ENCODE results near the gene C15orf39. TPM values are rescaled to one million over a fixed set of nuclear protein-coding genes. Genes with fewer than 3 reads are reported as not detected.

The C15orf39 gene
- total RNA-seq, 1 donor from 2014 or later: 44.5 TPM

DNA sequence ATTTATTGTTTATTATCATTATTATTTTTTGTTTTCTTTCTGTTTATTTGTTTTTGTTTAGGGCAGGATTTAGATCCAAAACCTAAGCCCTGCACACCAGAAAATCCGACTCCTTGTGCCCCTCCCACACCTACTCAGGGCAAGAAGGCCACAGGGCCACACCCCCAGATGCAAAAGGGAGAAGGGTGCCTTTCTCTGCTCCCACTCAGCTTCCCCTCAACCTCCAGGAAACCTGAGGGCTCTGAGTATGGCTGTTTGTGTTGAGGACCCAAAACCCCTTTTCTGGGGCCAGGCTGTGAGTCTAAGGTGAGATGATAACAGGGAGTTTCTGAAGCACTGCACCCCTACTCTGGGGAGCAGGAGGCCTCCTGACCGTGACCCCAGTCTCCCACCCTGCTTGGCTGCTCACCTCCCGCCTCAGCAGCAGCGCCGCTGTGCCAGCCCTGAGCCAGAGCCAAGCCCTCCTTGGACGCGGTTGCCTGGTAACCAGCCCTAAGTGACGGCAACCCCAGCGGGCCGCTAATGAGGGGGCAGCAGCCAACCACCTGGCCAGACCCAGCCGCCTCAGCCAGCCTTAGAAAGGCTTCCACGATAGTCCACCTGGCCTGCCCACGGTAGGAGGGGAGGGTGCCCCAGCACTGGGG lies 6.4 kb upstream of the C15orf39 start:
- H3K9me3 Mint-ChIP-seq: no peaks in the 10 kb centered on the region
- H3K27me3 Mint-ChIP-seq: peaks cover 3% of the 10 kb centered on the region
- H3K4me3 Mint-ChIP-seq: no peak overlapping the region
- no peak for DNase-seq (ENCODE audit: extremely low spot score, unreplicated experiment)
- H3K4me1 Mint-ChIP-seq (ENCODE audit: unreplicated experiment): peaks cover 21% of the 10 kb centered on the region
- TF ChIP-seq CTCF (conservative IDR thresholded peaks at IDR 0.05): no peak
- H3K36me3 Mint-ChIP-seq: no peaks in the 10 kb centered on the region
- H3K27ac Mint-ChIP-seq: no peak overlapping the region

DNA sequence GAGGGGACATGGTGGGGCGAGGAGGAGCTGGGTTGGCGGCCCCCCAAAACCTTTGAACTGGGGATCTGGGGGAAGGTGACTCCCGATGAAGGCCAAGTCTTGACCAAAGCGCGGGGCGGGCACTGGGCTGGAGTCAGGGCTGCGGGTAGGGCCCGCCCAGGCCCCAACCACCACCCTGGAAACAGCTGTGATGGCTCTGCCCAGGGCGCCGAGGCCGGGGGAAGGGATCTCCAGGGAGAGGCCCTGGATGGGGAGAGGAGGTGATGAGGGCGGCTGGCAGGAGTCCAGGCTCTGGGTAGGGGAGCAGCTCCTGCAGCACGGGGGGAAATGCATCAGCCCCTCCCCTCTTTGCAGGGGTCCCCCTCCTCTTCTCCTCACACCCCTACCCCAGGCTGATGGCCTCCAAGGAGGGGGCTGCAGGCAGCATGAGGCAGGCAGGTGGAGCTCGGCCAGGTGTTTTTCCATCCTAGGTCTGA lies 5.9 kb upstream of the C15orf39 start:
- peaks cover 23% of the 10 kb centered on the region for H3K4me1 Mint-ChIP-seq (ENCODE audit: unreplicated experiment)
- no peaks in the 10 kb centered on the region for H3K36me3 Mint-ChIP-seq
- no peak overlapping the region for H3K4me3 Mint-ChIP-seq
- H3K9me3 Mint-ChIP-seq: no peaks in the 10 kb centered on the region
- TF ChIP-seq CTCF (conservative IDR thresholded peaks at IDR 0.05): no peak
- no peak for DNase-seq (ENCODE audit: extremely low spot score, unreplicated experiment)
- H3K27me3 Mint-ChIP-seq: peaks cover 3% of the 10 kb centered on the region
- H3K27ac Mint-ChIP-seq: no peak overlapping the region

GRCh38 chr15:75197062-75197630 lies 4.5 kb upstream of the C15orf39 start:
- TF ChIP-seq CTCF (conservative IDR thresholded peaks at IDR 0.05): no peak
- Mint-ChIP-seq H3K9me3 (no peaks in the 10 kb centered on the region), H3K36me3 (no peaks in the 10 kb centered on the region), H3K4me3 (no peak overlapping the region), H3K27me3 (peaks cover 8% of the 10 kb centered on the region), H3K27ac (no peak overlapping the region), H3K4me1 (ENCODE audit: unreplicated experiment) (peaks cover 29% of the 10 kb centered on the region)
- DNase-seq (ENCODE audit: extremely low spot score, unreplicated experiment): no peak

DNA sequence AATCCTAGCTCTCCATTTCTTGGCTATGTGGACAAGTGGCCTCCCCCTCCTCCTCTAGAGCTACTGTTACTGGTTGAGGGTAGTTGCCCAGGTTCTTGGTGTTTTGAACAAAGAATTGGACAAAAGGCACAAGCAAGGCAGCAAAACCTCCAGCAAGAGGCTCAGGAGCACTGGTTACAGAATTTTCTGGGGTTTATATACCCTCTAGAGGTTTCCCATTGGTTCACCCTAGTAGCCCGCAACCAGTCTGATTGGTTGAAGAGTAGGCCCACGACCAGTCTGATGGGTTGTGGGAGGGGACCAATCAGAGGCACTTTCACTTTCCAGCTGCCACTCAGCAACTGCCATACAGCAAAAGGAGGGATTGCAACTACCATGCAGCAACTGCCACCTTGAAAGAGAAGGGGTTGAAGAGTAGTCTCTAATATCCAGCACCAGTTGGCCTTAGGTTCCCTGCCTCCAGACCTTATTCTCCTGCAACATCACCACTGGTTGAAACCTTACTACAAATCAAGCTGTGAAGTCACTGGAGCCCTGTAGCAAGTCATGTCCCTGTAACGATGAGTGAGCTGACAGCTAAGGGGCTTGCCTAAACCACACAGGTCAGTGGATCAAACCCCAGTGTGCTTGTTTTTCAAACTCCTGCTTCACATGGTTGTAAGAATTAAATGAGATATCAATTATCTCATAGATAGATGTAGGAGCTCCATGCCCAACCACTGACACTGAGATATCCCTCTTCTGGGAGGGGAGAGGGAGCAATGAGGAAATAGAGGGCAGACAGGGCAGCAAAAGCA lies 2.9 kb upstream of the C15orf39 start:
- peaks cover 29% of the 10 kb centered on the region for H3K4me1 Mint-ChIP-seq (ENCODE audit: unreplicated experiment)
- no peaks in the 10 kb centered on the region for H3K36me3 Mint-ChIP-seq
- peaks cover 8% of the 10 kb centered on the region for H3K27me3 Mint-ChIP-seq
- H3K27ac Mint-ChIP-seq: peak overlapping the region; percentile 84
- DNase-seq (ENCODE audit: extremely low spot score, unreplicated experiment): no peak
- no peak for TF ChIP-seq CTCF (conservative IDR thresholded peaks at IDR 0.05)
- no peaks in the 10 kb centered on the region for H3K9me3 Mint-ChIP-seq
- H3K4me3 Mint-ChIP-seq: peak overlapping the region; percentile 49

DNA sequence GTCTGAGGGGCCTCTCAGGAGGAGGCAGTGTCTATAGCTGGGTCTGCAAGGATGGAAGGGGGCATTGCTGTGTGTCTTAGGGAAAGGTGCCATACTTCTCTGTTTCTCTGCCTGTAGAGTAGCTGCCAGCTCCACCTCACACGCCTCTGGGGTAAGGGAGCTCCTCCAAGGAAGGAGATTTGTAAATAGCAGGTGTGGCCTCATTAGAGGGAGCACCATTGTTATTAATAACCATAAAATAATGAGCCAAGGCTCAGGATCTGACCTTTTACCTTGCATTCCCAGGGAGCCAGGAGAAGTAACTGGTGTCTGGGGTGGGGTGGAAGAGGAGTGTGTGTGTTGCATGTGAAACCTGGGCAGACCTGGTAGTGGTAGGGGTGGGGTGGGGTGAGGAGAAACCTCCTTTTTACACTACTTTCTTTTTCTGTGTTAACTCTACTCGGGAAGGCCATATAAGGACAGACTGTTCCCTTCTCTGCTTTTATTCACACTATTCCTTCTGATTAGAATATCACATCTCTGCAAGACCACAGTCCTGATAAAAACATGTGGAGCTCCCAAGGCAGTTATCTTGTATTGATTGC lies 2.2 kb upstream of the C15orf39 start:
- TF ChIP-seq CTCF (conservative IDR thresholded peaks at IDR 0.05): no peak
- peak overlapping the region; percentile 84 for H3K27ac Mint-ChIP-seq

More for the DNA sequence above, 2.2 kb upstream of the C15orf39 start:
- H3K27me3 Mint-ChIP-seq: peaks cover 8% of the 10 kb centered on the region
- peaks cover 29% of the 10 kb centered on the region for H3K4me1 Mint-ChIP-seq (ENCODE audit: unreplicated experiment)
- no peak for DNase-seq (ENCODE audit: extremely low spot score, unreplicated experiment)
- H3K36me3 Mint-ChIP-seq: no peaks in the 10 kb centered on the region
- H3K9me3 Mint-ChIP-seq: no peaks in the 10 kb centered on the region
- peak overlapping the region; percentile 49 for H3K4me3 Mint-ChIP-seq

All from type B pancreatic cell (in vitro differentiated cells).